ENCODE measurements around the gene KIFC1. TPM values are rescaled to one million over a fixed set of nuclear protein-coding genes. Genes with fewer than 3 reads are reported as not detected.

KIFC1 gene
- total RNA-seq, 1 experiment from 2014 or later = 81.8 TPM

- H3K4me1 ChIP-seq (ENCODE audit: control insufficient read depth, insufficient read depth, low read length) = no peaks in the 10 kb centered on the region
- DNase-seq (ENCODE audit: low read depth, low spot score) (no peak), ATAC-seq (no peak)
- in situ Hi-C loops (cut with HindIII; ENCODE audit: low pct_unique_long_range_greater_than_20kb, low sequenced_read_pairs) (no loop called here), intact Hi-C loops (cut with micrococcal nuclease; ENCODE audit: unreplicated experiment) (no loop called here)
- no peak overlapping the region for H3K4me3 ChIP-seq (ENCODE audit: low read depth in 2 of 2, low read length in 2 of 2)
- TF ChIP-seq POLR2AphosphoS5 (IDR thresholded peaks at IDR 0.05; ENCODE audit: low read depth, low read length) (no peak), CTCF (IDR thresholded peaks at IDR 0.05) (no peak), SIN3A (IDR thresholded peaks at IDR 0.05; ENCODE audit: borderline replicate concordance, insufficient read depth, low read depth, low read length) (no peak), REST (IDR thresholded peaks at IDR 0.05; ENCODE audit: insufficient read depth in 1 of 2, low read depth in 2 of 2, low read length in 1 of 2) (no peak), TCF7L2 (IDR thresholded peaks at IDR 0.05; ENCODE audit: low read depth, low read length) (no peak)
- BruUV-seq (replicated peaks) = no TSS peak
- CTCF ChIA-PET = interaction anchor here (0.6 kb wide), 1 partner anchor 116 kb away, joined by 3 read pairs; no protein-coding TSS in a partner anchor
- H3K36me3 ChIP-seq (ENCODE audit: control insufficient read depth, insufficient read depth, low read length) = peaks cover 5% of the 10 kb centered on the region; the same call in 1 of the 2 replicates
- H3K27me3 ChIP-seq (ENCODE audit: control insufficient read depth, insufficient read depth, low read length) = no peaks in the 10 kb centered on the region
- POLR2A ChIA-PET = interaction anchor here (0.5 to 0.7 kb wide), 2 partner anchors 14 to 130 kb away, joined by 3 read pairs; no protein-coding TSS in a partner anchor
- no peaks in the 10 kb centered on the region for H3K9me3 ChIP-seq (ENCODE audit: control insufficient read depth, insufficient read depth, low read depth, low read length)
- H3K27ac ChIP-seq (ENCODE audit: low read length) = no peak overlapping the region
These were observed 48.5 kb downstream of the KIFC1 start for GRCh38 chr6:33439956-33440648.

GRCh38 chr6:33440649-33441309 lies 49.2 kb downstream of the KIFC1 start:
- CTCF ChIA-PET = no interaction called here
- H3K9me3 ChIP-seq (ENCODE audit: control insufficient read depth, insufficient read depth, low read depth, low read length) = no peaks in the 10 kb centered on the region
- H3K27ac ChIP-seq (ENCODE audit: low read length) = no peak overlapping the region
- TF ChIP-seq POLR2AphosphoS5 (IDR thresholded peaks at IDR 0.05; ENCODE audit: low read depth, low read length) (no peak), REST (IDR thresholded peaks at IDR 0.05; ENCODE audit: insufficient read depth in 1 of 2, low read depth in 2 of 2, low read length in 1 of 2) (no peak), SIN3A (IDR thresholded peaks at IDR 0.05; ENCODE audit: borderline replicate concordance, insufficient read depth, low read depth, low read length) (no peak), CTCF (IDR thresholded peaks at IDR 0.05) (no peak), TCF7L2 (IDR thresholded peaks at IDR 0.05; ENCODE audit: low read depth, low read length) (no peak)
- POLR2A ChIA-PET = interaction anchor here (0.5 kb wide), 1 partner anchor 129 kb away, joined by 3 read pairs; no protein-coding TSS in a partner anchor
- H3K4me3 ChIP-seq (ENCODE audit: low read depth in 2 of 2, low read length in 2 of 2) = no peak overlapping the region
- DNase-seq (ENCODE audit: low read depth, low spot score) (no peak), ATAC-seq (no peak)
- no TSS peak for BruUV-seq (replicated peaks)
- no peaks in the 10 kb centered on the region for H3K4me1 ChIP-seq (ENCODE audit: control insufficient read depth, insufficient read depth, low read length)
- peaks cover 3% of the 10 kb centered on the region; the same call in 1 of the 2 replicates for H3K36me3 ChIP-seq (ENCODE audit: control insufficient read depth, insufficient read depth, low read length)
- intact Hi-C loops (cut with micrococcal nuclease; ENCODE audit: unreplicated experiment) (no loop called here), in situ Hi-C loops (cut with HindIII; ENCODE audit: low pct_unique_long_range_greater_than_20kb, low sequenced_read_pairs) (no loop called here)
- no peaks in the 10 kb centered on the region for H3K27me3 ChIP-seq (ENCODE audit: control insufficient read depth, insufficient read depth, low read length)
